K562 (cell line): ENCODE results near the gene LENEP.

Source experiments
- CREB1 ChIP-seq, 2 experiments: sonication (generic) in 1 of 2; formaldehyde crosslinking in 1 of 2; IDR thresholded peaks; 2 replicates each; pipeline versions ENCODE4 v1.6.1 to v1.8.0; 2012 to 2022; ENCODE audit warnings: inconsistent platforms in 1 of 2, mild to moderate bottlenecking in 1 of 2, missing genetic modification reagents in 1 of 2, moderate library complexity in 1 of 2
- KLF13 ChIP-seq: fragments of 450-650 bp; IDR thresholded peaks from 2 replicates; pipeline ENCODE4 v1.6.1; 2016; ENCODE audit warnings: missing genetic modification characterization, low read depth, mild to moderate bottlenecking, missing compliant biosample characterization, moderate library complexity, borderline replicate concordance
- MEIS2 ChIP-seq: fragments of 450-650 bp; IDR thresholded peaks from 2 replicates; pipeline ENCODE4 v1.6.1; 2014; ENCODE audit warnings: mild to moderate bottlenecking; ENCODE audit not compliant: partially characterized antibody
- ZNF277 ChIP-seq: fragments of 250-450 bp; sonication (Bioruptor Pico); IDR thresholded peaks from 2 replicates; pipeline ENCODE4 v1.8.0; 2022; ENCODE audit warnings: inconsistent platforms, mild to moderate bottlenecking, moderate library complexity, borderline replicate concordance
- ZSCAN29 ChIP-seq: fragments of 450-650 bp; IDR thresholded peaks from 2 replicates; pipeline ENCODE4 v1.6.1; 2017

GRCh38 chr1:155014709-155015508 lies 21.5 kb downstream of the LENEP start:
- TF ChIP-seq ZNF277 (CRISPR knock-in tag) (no peak), KLF13 (tag) (no peak), MEIS2 (no peak), ZSCAN29 (no peak), CREB1 (IDR thresholded peaks at IDR 0.05) (no peak), CREB1 (CRISPR knock-in tag; IDR thresholded peaks at IDR 0.05) (no peak)
